ENCODE measurements around the gene CENPT.

DNA sequence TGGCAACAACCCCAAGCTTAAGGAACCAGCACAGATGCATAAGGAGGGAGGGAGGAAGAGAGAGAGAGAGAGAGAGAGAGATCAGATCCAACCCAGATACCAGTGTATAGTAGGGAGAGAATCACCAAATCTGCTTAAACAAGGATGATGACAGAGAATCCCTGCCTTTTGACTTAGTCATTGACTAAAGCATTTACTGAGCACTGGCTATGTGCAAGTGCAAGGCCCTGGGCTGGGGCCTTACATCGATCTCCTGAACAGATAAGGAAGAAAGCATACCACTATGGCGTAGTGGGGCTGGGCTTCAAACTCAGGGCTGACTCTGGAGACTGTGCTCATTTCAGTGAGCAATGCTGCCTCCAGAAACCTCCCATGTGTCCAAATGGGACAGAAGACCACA is 25.0 kb downstream of the CENPT start:
- TF ChIP-seq, protein P1, sequence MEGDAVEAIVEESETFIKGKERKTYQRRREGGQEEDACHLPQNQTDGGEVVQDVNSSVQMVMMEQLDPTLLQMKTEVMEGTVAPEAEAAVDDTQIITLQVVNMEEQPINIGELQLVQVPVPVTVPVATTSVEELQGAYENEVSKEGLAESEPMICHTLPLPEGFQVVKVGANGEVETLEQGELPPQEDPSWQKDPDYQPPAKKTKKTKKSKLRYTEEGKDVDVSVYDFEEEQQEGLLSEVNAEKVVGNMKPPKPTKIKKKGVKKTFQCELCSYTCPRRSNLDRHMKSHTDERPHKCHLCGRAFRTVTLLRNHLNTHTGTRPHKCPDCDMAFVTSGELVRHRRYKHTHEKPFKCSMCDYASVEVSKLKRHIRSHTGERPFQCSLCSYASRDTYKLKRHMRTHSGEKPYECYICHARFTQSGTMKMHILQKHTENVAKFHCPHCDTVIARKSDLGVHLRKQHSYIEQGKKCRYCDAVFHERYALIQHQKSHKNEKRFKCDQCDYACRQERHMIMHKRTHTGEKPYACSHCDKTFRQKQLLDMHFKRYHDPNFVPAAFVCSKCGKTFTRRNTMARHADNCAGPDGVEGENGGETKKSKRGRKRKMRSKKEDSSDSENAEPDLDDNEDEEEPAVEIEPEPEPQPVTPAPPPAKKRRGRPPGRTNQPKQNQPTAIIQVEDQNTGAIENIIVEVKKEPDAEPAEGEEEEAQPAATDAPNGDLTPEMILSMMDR (IDR thresholded peaks at IDR 0.05): no peak
- TF ChIP-seq EP300 (IDR thresholded peaks at IDR 0.05): no peak

Data from ovary (tissue), 3 donors.